Measurements from ENCODE around the gene TSPAN2.
A peak's percentile ranks its signal among the peaks of the same experiment; 100 is the strongest.
"Not testable (repeated sequence)": the region's sequence is repeated elsewhere in the genome, so short reads cannot be mapped to it uniquely, and the experiment has no call there.

Gene TSPAN2

DNA sequence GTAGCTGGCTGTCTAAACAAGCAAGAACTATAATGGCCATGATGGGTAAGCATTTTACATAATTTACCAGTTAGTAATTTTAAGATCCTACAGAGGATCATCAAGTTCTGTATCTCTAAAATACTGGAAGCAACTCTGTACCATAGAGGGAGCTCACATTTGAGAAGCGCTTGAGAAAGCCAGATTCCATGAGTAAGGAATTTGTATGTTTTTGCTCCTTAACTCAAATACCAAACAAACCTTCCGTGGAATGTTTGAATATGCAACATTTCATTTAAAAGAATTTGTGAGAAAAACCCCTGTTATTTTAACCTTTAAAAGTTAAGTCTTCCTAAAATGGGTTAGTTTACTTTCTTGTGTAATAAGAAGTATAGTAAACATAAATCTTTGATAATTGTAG, 57.7 kb downstream of the TSPAN2 start:
- no peak for DNase-seq

DNA sequence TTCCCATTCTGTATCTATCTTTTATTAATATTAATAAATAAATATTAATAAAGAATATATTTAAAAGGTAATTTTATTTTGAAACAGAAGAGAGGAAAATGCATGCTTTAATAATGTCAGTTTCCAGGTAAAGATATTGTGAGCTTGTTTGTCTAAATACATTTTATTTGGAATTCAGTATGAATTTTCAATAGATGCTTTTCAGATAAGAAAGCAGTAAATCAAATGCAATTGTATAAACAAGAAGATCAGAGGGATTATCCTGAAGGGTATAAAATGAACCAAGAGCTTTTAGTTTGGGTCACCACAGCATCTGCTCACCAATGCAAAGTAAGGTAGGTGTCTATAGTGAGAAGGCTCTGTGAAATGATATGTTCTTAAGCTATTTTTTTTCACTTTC, 59.8 kb downstream of the TSPAN2 start, which contains the start of gene TSHB:
TSHB (plus strand) TSS at position 301 of the 400 bp plus-strand sequence. CDS start 3,537 bp downstream, outside the sequence.
- DNase-seq = peak; percentile 32

DNA sequence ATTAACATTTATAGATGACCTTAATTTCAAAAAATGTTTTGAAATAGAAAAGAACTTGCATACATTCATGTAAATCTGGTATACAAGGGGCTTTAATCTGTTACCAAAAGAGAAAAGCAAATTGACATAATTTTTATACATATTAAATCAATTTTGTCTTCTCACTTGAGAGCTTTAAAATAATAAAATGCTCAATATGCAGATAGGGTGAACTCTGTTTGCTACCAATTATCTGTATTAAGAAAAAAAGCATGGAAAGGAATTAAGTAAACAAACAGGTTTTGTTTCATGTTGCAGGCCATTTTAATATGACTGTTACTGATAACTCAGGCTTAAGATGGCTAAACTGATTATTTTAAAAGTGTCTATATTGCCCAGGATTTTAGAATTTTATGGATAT, 65.7 kb downstream of the TSPAN2 start:
- no peak for DNase-seq

DNA sequence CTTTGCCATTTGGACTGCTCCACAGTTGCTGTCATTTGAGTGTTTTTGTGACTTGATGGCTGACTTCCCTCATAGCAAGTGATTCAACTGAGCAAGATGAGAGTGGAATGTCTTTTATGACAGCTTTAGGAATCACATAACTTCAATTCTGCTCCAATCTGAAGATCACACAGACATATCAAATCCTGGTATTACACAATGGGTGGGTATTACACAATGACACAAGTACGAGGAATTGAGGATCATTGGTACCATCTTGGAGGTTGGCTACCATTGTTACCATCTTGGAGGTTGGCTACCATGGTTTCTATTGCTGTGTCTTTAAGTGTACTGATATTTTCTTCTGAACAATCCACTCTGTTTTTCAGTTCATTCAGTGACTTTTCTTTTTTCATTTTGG, 68.2 kb downstream of the TSPAN2 start:
- DNase-seq = no peak

DNA sequence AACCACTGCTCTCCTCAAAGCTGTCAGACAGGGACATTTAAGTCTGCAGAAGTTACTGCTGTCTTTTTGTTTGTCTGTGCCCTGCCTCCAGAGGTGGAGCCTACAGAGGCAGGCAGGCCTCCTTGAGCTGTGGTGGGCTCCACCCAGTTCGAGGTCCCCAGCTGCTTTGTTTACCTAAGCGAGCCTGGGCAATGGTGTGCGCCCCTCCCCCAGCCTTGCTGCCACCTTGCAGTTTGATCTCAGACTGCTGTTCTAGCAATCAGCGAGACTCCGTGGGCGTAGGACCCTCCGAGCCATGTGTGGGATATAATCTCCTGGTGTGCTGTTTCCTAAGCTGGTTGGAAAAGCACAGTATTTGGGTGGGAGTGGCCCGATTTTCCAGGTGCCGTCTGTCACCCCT, 69.8 kb downstream of the TSPAN2 start:
- not testable (repeated sequence) for DNase-seq

DNA sequence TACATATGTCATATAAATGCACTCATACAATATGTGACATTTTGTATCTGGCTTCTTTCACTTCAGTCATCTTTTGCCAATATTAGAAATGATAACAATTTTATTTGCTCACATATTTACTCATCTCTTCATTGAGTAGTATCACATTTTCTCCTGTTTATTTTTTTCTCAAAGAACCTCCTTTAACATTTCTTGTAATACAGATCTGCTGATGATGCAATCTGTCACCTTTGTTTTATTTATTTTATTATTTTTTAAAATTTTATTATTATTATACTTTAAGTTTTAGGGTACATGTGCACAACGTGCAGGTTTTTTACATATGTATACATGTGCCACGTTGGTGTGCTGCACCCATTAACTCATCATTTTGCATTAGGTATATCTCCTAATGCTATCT, 75.5 kb downstream of the TSPAN2 start:
- DNase-seq = no peak

DNA sequence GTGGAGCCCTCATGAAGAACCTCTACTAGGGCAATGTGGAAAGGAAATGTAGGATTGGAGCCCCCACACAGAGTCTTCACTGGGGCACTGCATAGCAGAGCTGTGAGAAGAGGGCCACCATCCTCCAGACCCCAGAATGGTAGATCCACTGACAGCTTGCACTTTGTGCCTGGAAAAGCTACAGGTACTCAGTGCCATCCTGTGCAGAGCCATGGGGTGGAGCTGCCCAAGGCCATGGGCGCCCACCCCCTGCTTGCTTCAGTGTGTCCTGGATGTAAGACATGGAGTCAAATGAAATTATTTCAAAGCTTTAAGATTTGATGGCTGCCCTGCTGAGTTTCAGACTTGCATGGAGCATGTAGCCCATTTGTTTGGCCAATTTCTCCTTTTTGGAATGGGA, 76.9 kb downstream of the TSPAN2 start:
- DNase-seq = no peak

DNA sequence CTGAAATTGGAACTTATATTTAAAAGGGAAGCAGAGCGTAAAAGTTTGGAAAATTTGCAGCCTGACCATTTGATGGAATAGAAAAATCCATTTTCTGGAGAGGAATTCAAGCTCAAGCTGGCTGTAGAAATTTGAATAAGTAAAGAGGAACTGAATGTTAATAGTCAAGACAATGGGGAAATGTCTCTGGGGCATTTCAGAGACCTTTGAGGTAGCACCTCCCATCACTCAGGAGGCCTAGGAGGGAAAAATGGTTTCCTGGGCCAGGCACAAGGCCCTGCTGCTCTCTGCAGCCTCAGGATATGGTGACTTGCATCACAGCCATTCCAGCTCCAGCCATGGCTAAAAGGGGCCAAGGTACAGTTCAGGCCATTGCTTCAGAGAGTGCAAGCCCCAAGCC, 77.3 kb downstream of the TSPAN2 start:
- DNase-seq = no peak

DNA sequence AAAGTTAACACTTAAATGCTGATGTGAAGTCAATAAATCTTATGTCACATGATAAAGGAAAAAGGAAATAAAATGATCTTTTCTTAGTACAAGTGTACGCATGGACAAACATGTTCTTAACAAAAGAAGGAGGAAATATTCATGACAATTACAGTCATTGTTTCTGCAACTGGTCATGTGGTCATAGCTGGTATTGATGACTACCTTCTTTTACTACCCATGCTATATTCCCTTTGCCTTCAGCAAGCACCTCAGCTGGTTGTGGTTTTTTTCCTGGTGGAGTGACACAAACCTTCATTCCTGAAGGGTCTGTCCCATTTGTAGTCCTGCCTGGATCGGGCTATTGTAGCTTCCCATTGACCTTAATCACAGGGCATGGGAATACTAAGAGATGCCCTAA, 83.1 kb downstream of the TSPAN2 start:
- no peak for DNase-seq
